AG09309 (cell line): Measurements from ENCODE around the gene CDC42EP5.

Experiments
- DNase-seq: peaks from one replicate; pipeline ENCODE4 v3.0.0-alpha.2; 2010; ENCODE audit warnings: low read depth
- H3K4me3 ChIP-seq: 2 replicates; pipeline ENCODE4 v1.5.1; 2011; ENCODE audit warnings: mild to moderate bottlenecking, low read depth, low read length, moderate library complexity; ENCODE audit not compliant: control insufficient read depth
- CTCF ChIP-seq: IDR thresholded peaks from 2 replicates; pipeline ENCODE4 v1.5.1; 2011; ENCODE audit warnings: mild to moderate bottlenecking, low read depth, low read length, inconsistent platforms; ENCODE audit not compliant: insufficient read depth, control insufficient read depth; ENCODE audit errors: missing control alignments

The CDC42EP5 gene

GRCh38 chr19:54454781-54455675 is 18.1 kb downstream of the CDC42EP5 start:
- TF ChIP-seq CTCF = no peak
- DNase-seq = no peak
- no peak overlapping the region for H3K4me3 ChIP-seq

- no peak overlapping the region for H3K4me3 ChIP-seq
- no peak for TF ChIP-seq CTCF
- DNase-seq = no peak
Measured at GRCh38 chr19:54453921-54454780, 18.9 kb downstream of the CDC42EP5 start.

GRCh38 chr19:54452626-54453025 is 20.5 kb downstream of the CDC42EP5 start:
- DNase-seq = no peak
- no peak overlapping the region for H3K4me3 ChIP-seq
- TF ChIP-seq CTCF = no peak

- no peak for DNase-seq
- TF ChIP-seq CTCF = no peak
- no peak overlapping the region for H3K4me3 ChIP-seq
Measured at GRCh38 chr19:54451997-54452396, 21.1 kb downstream of the CDC42EP5 start.

GRCh38 chr19:54451331-54451871 is 21.7 kb downstream of the CDC42EP5 start:
- no peak for TF ChIP-seq CTCF
- DNase-seq = no peak
- peak overlapping the region; percentile 26 for H3K4me3 ChIP-seq

- DNase-seq = no peak
- TF ChIP-seq CTCF = no peak
Measured at GRCh38 chr19:54449701-54450069, 23.4 kb downstream of the CDC42EP5 start.

More at GRCh38 chr19:54449701-54450069, 23.4 kb downstream of the CDC42EP5 start:
- peak overlapping the region; percentile 87 for H3K4me3 ChIP-seq
